HG03103 (cell line): ENCODE results near the gene FRAS1.
"Not testable (repeated sequence)": the region's sequence is repeated elsewhere in the genome, so short reads cannot be mapped to it uniquely, and the experiment has no call there.

Source experiments
- ATAC-seq: cut with Tn5 transposase; IDR thresholded peaks from one replicate; pipeline ENCODE4 v1.9.1; 2021; ENCODE audit warnings: low read depth; ENCODE audit not compliant: unreplicated experiment

Gene FRAS1

DNA sequence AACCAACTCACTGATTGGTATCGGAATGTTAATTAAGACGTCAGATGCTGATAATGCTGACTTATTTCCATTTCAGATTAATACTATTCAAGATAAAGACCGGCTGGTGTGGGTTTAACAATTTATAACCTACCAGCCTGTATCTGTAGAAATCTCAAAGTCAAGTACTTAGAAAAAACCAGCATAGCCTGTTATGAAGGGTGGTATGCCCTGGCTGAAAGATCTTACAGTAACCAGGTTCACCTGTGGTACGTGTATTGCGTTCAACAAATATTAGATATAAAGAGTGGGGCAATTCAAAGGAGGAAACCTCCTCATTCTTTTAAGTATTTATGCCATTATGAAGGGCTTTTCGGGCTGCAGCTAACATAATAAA is 253.6 kb downstream of the FRAS1 start:
- ATAC-seq: no peak

DNA sequence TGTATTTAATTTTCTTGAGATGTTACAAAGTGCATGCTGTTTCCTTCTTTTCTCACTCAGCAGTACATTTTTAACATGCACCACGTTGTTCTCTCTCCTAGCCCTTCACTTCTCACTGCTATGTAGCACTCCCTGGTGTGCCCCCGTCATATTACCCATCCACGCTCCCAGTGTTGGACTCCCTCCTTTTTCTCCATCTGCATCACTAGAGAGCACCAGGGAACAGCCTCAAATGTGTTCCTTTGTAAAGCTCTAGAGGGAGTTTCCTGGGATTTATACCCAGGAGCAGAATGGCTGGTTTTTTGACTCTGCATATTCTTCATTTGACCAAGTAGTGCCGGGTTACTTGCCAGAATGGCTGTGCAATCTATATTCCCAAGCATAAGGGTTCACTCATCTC is 254.2 kb downstream of the FRAS1 start:
- no peak for ATAC-seq

DNA sequence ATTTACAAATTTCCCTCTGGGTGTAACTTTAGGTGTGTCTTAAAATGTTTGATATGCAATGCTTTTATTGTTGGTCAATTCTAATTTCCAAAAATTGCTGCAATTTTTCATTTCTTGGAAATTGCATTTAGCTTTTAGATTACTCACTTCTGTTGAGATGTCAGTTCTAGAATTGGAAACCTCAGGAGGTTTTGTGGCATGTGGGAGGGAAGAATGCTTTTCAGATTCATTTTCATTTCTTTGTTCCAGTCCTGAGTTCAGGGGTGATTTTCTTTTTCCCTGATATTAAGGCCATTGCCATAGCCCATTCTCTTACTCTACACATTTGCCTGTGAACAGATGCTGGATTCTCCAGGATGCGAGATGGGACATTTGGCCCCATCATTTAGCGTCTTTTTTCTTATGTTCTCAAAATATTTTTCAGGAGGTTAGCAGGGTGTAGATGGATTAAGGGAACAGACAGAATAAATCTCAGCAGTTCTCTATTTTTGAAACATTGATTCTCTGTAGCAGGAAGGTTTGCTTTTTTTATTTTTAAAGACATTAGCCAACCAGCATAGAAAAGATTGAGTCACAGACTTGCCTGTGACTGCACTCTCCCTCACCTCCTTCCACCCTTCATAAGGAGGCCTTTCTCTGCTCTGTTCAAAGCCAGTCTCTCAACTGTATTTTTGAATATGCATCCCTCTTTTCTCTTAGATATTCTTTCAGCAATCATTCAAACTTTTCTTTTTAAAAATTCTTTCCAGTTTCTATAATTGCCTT is 256.0 kb downstream of the FRAS1 start:
- ATAC-seq: no peak

DNA sequence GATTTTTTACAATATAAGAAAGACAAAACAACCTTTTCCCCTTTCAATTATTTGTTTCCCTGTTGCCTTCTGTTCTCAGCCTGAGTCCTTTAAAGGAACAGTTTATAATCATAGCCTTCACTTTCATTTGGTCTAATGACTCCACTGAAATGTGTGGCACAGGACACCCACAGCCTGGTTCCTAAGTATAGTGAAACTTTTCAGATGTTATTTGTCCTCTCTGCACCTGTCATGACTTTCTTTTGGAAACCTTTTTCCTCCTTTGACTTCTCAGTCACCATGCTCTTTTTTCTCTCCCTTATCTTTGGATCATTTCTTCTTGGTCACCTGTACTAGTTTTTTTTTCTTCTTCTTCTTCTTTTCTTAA is 256.6 kb downstream of the FRAS1 start:
- ATAC-seq: no peak

DNA sequence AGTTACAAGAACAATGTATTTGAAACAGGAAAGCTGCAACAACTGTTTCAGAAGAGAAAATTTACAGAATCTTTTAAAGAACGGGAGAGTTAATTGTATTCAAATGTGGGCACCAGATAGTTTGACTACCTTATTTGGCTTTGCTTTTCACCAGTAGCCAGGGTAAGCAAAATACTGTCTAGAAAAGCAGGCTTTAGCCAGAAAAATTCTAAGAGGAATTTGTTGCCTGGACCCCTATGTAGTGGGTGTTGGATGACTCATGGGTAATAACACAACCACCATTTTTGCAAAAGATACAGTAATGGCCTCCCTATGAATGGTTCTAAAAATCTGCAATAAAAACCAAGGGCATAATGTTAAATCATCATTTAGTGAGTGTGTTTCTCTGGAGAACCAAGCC is 261.0 kb downstream of the FRAS1 start:
- no peak for ATAC-seq

DNA sequence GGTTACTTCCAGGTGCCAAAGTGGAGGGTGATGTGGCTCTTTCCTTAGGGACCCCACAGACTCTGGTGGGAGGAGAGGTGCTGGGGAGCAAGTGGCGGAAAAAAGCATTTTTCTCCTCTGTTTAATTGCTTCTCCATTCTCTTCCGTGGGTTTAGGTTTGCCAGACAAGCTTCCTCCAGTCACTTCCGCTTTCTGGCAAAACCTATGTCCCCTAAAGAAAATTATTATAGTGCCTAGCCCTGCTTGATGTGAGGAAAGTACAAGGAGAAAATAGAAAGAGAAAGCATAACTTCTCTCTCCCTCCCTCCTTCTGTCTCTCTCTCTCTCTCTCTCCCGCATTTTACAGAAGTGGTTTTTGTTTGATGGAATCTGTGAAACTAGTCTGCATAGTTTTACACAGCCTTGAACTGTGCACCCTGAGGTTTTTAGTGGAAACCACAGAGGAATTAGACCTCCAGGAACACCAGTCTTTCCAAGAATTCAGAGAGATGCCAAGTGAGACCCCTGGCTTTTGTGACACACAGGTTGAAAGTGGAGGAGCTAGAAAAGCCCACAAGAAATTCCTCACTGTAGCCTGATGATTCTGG is 263.3 kb downstream of the FRAS1 start:
- no peak for ATAC-seq

DNA sequence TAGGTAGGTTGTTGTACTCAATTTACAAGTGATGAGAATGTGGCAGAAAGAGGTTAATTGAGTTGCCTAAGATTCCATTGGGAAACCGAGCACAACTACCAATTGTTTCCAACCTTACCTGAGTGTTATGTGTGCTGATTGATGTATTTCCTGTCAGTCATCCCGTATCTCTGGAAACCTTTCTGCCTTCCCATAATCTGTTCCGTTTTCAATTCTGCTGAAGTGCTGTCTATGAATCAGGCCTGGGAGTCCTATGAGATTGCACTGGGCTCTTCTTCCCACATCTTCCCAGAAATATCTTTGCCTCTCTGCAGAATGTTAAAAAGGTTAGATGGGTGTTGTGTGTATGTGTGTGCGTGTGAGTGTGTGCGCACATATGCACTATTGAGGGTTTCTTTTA is 264.9 kb downstream of the FRAS1 start:
- ATAC-seq: no peak

DNA sequence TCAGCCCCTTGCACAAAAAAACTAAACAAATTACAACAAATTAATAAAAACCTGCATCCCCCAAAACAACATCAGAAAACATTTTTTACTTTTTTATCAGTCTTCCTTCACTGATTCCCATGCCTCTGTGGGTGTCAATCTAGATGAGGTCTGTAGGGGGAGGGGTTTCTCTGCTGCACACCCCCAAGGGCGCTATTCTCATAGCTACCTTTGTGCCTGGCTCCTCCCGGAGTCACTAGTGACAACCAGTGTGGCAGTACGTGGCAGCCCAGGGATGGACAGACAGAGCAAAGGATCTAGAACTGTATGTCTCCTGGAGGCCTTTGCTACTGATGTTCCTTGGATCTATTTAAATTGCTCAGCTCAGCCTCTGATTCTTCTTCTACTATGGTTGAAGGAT is 266.3 kb downstream of the FRAS1 start:
- ATAC-seq: no peak

DNA sequence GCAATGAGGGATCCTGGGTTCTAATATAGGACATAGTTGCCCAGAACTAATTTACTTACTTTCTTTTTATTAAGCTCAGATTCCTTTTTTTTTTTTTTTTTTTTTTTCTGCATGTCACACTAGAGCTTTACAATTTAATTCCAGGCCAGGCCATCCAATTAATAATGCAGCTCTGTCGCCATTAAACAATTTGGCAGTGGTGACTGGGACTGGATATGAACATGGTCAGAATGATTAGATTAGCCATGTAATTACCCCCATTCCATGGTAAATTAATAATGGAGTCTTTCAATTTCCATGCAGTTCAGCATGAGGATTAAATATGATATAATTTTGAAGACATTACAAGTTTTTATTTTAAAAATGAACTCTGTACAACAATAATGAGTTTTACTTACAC is 267.5 kb downstream of the FRAS1 start:
- ATAC-seq: no peak

DNA sequence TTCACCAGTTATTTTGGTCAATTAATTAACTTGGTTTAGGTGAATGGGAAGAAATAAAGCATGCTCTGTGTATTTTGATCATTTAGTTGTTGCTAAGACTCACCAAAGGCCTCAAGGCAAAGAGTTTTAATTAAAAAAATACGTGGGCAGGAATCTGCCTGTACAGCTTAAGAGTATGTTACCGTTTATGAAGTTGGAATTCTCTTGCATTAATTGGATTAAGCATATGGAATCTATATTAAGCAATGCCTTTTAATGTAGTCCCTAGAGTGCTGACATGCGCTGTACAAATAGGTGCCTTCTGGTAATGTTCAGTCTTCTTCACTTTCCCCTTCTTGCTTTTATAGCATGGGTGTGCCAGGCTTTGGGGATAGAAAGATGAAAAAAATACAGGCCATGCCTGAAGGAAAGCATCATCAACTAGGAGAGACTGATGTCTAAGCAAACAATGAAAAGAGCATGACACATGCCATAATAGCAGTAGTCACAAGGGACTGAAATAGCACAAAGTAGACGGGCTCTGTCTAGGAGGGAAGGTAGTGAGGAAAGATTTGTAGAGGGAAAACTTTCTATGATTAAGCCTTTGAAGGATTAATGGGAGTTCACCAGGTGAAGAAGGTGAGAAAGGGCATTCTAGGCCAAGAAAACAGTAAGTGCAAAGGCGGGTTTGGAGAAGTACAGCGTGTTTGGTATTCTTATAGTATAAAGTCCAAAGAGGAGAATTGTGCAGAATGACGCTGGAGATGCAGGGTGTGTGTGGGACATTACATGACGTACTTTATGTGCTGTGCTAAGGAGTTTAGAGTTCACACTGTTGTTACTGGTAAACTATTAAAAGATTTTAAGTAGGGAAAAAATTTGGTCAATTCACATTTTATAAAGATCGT is 268.4 kb downstream of the FRAS1 start:
- ATAC-seq: no peak

DNA sequence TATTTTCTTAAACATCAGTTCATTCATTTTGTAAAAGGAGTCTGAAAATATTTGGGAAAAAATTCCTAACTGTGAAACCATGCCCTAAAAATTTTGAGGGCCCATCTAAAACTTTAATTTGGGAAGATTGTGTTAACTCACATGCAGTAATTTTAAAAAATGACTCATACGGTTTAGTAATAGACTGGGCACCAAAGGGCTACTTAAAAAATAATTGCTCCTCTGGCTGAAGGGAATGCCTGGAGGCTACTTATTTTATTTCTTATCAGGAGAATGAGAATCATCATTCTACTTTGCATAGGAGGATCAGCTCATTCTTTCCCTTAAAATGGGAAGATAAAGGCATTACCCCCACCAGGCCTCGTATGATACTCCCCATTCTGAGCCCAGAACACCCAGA is 271.5 kb downstream of the FRAS1 start:
- not testable (repeated sequence) for ATAC-seq

DNA sequence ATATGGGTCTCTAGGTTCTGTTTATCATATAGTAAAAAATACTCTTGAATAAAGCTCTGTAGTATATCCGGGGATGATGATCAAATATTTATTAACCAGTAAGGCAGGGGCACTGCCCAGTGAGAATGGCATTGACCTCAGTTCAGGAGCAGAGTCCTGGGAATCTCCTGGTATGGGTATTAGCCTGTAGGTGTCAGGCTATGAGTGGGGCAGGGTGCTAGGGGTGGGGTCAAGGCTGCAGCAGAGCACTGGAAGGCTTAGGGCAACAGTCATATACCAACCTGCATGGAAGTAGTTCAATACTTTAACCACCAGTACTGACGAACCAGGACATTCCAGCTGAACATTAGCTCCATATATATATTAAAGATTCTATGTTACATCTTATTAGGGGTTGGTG is 274.1 kb downstream of the FRAS1 start:
- no peak for ATAC-seq

DNA sequence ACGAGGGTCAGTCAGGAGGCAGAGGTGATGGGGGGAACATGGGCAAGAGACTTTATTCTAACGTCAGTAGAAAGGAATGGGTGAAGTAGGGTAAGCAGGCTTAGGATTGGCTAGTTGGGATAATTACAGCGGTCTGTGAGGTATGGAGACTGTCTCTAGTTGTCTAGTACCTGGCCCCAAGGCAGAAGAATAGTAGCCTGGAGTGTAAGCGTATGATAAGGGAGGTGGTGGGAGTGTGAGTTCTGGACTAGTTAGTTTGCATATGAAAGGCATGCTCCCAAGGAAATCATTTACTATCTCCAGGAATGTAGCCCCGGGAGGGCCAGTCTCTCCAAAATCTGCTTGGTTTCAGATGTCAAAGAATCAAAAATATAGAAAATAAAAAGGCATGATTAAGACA is 274.8 kb downstream of the FRAS1 start:
- ATAC-seq: no peak

DNA sequence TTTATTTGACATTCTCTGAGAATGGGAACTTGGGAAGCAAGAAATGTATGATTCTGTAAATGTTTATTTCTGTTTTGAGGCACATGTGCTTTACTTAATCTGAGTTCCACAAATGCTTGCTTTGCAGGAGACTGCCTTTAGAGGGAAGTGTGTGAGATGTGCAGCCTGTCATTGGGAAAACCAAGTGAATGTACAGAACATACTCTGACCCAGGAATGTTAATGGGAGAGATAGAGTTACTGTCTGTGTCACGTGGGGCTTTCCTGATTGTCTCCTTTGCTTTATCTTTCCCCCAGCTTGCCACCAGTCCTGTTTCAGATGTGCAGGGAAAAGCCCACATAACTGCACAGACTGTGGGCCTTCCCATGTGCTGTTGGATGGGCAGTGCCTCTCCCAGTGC is 275.9 kb downstream of the FRAS1 start:
- no peak for ATAC-seq

DNA sequence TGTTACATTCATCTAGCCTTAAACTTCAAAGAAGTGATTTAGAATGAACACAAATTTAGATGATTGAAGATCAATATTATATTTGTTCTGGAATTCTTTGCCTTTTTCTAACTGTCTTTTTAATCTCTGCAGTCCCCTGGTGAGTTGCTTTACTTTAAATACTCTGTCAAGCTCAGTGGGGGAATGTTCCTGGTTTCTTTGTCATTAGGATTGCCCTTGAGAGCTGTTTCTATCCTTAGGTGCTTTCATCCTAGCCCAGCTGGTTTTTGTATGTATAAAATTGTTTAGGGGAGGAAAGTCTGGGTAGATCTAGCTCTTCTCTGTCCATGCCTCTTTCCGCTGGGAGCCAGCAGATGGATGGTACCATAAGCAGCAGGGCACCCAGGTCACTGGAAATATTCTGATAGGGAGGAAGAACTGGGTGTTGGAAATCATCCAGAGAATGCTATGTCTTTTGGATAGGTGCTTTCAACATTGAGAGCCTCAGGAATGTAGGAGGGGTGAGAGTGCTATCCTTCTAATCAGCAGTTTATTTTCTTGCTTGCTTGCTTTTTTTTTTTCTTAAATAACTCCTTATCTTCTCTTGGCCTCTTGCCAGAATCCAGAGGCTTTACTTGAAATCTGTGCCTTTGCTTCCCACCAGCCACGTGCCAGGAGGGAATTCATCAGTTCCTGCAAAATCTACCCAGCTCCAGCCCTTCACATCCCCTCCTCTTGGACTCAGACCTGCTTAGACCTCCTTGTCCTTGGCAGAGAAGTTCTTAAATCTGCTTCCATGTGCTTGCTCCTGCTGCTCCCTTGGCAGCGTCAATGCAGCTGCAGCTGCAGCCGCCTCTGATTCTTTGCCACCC is 279.2 kb downstream of the FRAS1 start:
- ATAC-seq: no peak

DNA sequence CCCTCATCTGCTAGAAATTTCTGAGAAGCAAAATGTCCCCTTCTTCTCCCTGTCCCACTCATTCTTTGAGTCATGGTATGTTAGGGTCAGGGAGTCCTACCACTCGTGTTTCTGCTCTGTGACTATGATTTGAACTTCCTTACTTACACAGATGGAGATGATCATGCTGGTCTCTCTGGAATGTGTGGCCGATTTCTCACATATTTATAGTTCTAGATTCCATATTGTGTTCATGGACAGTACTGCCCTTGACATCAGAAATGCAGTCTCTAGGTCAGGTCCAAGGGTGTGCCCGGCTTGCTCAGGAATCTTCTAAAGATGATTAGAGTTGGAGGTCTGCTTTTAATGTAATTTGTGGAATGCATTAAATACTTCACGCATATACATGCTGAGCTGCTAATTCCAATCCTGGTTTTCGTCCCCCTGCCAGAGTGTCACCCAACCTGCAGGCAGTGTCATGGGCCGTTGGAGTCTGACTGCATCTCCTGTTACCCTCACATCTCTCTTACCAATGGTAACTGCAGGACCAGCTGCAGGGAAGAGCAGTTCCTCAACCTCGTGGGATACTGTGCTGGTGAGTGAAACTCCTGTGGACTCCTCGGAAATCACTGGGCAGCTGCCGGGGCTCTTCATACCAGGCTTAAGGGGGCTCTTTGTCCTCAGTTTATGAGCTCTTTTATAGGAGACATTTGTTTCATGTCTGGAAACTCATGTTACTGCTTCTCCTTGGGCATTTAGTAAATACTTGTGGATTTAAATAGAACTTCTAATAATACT is 280.3 kb downstream of the FRAS1 start:
- no peak for ATAC-seq

DNA sequence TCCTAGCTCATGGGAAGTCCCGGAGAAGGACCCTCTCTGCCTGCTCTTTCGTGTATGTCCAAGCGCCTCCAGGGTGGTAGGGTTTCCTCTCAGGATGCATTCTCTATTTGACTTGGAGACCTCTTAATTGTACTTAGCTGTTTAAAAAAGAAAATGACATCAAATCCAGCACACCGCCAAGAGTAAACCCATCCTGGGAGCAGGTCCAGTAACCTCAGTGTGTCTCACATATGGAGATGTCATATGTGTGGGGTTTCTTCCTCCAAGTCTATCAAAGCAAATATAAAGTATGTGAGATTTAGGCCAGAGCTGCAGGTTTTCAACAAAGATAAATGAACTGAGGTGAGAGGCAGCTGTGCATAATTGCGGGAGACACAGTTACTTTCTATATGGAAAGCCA is 285.0 kb downstream of the FRAS1 start:
- no peak for ATAC-seq

DNA sequence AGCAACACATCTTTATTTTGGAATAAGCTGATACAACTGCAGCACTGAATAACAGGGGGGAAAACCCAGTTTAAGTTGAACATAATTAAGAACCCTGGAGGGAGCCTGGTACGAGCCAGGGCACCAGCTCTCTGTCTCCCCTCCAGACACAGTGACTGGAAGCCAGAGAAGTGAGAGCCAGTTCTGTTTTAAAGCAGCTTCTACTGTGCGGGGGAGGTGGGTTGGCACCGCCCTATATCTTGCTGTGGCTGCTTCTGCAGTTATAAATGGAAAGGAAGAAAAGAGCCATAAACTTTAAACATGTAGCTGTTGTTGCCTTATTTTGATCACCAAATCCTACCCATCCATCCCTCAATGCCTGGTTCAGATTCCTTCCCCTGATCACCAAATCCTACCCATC is 286.6 kb downstream of the FRAS1 start:
- no peak for ATAC-seq

DNA sequence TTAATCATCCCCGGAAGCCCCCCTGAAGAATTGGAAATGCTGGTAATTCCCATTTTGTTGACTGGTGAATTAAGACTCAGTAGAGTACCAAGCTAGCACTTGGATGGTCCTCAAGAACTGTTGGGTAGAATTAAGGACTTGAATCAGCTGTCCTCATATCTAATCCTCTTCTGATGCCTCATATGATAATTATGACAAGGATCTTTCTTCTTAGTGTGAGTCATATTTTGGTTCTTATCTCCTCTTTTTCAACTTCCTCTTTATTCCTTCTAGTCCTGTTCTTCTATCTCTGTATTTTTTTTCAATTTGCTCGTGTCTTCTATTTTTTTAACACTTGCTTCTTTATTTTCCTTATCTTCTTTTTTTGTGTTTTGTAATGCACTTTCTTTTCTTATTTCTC is 288.1 kb downstream of the FRAS1 start:
- no peak for ATAC-seq

DNA sequence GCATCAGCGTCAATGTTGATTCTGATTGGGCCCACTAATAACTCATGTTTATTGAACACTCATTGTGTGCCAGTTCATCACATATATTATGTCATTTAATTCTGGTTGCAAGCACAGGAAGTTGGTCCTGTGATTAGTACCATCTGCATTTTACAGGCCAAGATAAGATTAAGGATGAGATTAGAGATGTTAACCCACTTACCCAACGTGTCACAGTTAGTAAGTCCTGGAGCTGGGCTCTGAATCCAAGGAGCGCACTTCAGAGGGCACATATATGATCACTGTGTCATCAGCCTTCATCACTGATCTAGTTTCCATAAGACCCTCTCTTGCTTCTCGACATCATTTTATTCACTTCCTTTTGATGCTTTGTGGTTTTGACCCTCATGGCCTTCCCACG is 289.1 kb downstream of the FRAS1 start:
- ATAC-seq: no peak
